ENCODE data around the gene CENPL.

DNA sequence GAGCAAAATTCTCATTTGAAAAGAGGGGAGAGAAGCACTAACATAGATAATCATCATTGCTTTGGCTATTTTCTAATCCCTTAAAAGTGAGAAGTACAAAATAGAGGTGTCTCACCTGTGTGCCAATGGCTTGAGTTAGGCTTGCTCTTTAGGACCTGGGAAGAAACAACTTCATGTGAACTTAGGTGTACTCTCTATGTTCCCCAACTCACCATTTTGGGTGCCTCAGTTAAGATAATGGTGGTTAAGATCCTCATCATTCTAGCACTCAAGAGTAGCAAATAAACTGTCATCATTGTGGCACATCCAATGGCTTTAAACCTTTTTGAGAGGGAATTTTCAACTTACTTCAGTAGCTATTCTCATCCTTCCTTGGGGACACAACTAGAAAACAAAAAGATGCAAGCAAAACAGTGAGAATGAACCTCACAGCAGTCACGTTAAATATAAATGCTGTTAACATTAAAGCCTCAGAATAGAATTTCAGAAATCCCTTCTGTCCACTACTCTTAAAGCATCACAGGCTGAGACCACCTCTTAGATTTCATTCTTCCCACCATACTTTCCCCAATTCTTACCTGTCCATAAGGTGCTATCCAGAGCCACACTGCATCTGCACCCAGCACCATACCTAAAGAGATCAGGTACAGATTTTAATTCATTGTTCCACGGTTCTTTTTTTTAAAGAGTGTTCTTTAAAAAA is 41.9 kb upstream of the CENPL start:
- TF ChIP-seq CTCF (IDR thresholded peaks at IDR 0.05) (no peak), POLR2A (IDR thresholded peaks at IDR 0.05) (no peak)

Data from right lobe of liver (tissue), 4 donors.